ENCODE results near the gene UNC13D.

The UNC13D gene

GRCh38 chr17:75832652-75833400 lies 11.4 kb downstream of the UNC13D start:
- DNase-seq: no peak

GRCh38 chr17:75832164-75832651 lies 12.0 kb downstream of the UNC13D start:
- DNase-seq: no peak

DNA sequence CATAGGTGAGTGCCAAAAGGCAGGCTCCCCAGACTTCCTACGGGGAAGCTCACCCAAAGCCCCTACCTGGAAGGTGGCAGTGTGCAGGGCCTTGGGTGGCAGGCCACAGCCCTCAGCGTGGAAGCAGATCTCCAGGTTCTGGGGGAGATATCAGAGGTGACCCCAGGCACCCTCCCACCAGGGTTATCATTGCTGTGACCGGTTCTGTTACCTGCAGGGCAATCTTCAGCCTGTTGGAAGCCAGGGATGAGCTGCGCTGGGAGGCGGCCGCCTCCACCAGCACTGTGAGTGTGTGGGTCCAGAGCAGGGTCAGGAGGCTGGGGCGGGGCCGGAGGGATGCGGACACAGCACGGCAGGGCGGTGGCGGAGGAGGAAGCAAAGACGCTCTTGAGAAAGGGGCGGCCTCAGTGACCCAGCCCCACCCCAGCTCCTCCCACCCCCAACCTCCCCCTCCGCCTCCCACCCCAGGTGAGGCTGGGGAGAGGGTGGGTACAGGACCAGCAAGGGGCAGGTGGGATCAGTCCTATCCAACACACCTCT lies 13.1 kb downstream of the UNC13D start:
- no peak for DNase-seq

- no peak for DNase-seq
These were observed 13.8 kb downstream of the UNC13D start for GRCh38 chr17:75830164-75831031.

DNA sequence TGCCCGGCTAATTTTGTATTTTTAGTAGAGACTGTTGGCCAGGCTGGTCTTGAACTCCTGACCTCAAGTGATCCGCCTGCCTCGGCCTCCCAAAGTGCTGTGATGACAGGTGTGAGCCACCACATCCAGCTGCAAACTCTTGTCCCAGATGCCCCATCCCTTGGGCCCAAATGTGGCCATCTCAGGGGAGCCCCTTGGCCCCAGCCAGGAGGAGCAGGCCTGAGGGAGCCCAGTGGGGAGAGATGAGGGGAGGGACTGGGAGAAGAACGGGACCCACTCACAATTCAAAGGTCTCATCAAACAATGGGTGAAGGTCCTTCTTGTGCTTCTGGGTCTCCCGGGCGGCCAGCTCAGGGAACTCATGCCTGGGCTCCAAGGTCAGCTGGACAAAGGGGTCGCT lies 14.5 kb downstream of the UNC13D start:
- DNase-seq: no peak

- no peak for DNase-seq
These were observed 15.5 kb downstream of the UNC13D start for GRCh38 chr17:75828741-75829140.

DNA sequence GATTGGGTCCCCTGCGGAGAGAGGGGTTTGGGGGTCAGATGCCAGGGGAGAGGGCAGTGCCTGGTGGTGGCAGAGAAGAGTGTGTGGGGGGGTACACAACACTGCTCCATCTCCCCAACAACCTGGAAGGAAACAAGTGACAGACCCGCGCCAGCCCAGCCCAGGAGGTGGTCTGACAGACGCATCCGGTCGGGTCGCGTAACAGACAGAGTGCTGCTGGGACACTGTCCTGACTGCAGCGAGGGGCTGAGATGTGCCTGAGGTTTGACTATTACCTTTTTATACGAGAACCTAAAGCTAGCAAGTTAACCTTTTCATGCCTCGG lies 16.2 kb downstream of the UNC13D start:
- no peak for DNase-seq

GRCh38 chr17:75827308-75828075 lies 16.7 kb downstream of the UNC13D start:
- DNase-seq: peak; percentile 82

- DNase-seq: no peak
These were observed 17.5 kb downstream of the UNC13D start for GRCh38 chr17:75826561-75827307.

DNA sequence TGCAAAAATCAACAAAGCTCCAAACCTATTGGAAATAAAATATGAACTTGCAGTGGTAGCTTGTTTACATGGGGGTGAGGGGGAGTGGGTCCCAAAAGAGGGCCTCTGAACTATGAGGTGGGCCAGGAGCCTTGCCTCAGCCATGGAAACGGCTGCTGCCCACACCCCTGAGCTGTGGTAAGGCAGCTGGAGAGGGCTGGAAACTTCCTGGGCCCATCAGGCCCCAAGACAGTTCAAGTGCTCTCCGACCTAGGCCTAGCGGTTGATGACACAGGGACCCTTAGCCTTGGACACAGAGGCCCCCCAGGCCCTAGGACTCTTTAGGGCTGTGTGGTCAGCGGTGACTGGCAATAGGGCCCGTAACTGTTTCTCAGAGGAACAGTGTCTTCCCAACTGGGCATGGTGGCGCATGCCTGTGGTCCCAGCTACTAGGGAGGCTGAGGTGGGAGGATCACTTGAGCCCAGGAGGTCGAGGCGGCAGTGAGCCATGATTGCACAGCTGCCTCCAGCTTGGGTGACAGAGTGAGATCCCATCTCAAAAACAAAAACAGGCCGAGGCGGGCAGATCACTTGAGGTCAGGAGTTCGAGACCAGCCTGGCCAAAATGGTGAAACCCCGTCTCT lies 18.3 kb downstream of the UNC13D start:
- no peak for DNase-seq

GRCh38 chr17:75825149-75825552 lies 19.1 kb downstream of the UNC13D start:
- peak; percentile 72 for DNase-seq

DNA sequence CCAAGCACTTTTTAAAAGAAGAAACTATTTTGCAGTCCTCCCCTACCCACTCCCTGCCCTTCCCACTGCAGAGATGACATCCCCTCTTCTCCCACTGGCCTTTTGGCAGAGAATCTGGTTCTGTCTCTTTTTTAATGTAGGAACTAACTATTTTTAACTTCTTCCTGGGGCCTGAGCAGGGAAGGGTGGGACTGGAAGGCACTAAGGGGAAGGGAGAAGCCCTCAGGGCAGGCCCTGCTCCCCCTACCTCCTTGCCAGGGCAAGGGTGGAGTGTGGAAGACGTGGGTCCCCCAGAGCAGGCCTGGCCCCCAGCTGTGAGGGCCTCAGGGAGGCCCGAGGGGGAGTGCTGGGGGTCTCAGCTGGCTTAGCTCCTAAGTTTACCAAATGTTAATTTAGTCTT lies 19.5 kb downstream of the UNC13D start:
- no peak for DNase-seq

DNA sequence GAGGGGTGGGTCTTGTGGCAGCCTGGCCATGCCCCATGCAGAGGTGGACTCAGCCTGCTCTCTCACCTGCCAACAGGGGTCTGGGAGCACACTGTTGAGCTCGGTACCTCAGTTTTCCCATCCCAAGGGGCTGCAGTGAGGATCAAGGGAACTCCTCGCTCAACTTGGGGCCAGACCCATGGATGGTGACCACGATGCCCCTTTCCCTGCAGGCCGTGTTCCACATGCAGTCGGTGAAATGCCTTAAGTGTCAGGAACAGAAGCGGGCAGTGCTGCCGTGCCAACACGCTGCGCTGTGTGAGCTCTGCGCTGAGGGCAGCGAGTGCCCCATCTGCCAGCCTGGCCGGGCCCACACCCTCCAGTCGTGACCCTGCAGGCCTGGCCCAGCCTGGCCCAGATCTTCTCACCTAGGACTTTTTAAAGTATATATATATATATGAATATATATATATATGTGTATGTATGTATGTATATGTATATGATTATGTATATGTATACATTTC lies 20.1 kb downstream of the UNC13D start:
- DNase-seq: no peak

DNA sequence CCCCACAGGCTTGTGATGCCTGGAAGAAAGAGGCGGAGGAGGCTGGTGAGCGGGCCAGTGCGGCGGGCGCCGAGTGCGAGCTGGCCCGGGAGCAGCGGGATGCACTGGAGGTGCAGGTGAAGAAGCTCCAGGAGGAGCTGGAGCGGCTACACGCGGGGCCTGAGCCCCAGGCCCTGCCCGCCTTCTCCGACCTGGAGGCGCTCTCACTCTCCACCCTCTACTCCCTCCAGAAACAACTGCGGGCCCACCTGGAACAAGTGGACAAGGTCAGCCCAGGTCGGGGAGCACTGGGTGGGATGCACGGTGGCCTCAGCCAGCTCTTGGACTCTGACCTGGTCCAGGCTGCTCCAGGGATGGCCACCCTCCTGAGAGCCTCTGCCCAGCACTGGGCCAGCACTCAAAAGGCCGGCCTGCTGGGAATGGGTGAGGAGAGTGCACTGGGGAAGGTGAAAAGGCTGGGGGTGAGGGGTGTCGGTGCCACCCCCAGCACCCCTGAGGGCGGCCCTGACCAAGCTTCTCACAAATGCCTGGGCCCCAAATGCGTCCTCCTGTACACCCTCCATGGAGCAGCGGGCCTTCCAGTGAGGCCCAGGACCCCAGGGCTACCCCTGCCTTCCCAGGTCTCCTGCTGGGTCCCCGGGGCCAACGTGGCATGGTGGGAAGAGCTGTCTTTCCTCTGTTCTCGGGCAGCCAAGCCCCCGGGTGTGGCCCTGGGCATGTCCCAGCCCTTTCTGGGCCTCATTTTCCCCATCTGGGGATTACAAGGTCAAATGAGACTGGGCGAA lies 20.8 kb downstream of the UNC13D start:
- peak; percentile 19 for DNase-seq

DNA sequence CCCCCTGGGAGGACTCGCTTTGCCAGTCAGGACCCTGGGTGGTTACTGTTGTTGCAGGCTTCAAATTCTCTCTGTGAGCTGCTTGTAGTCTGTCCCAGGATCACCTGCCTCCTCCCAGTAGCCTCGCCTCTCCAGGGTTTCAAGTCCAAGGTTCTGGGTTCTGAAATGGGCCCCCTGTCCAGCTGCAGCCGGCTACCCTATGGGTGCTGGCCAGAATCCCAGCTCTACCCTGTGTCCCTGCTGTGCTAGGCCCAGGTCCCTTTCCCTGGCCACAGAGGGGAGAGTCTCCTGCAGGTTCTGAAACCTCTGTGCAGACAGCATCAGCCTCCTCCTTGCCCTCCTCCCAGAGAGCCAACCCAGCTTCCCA lies 21.4 kb downstream of the UNC13D start:
- peak; percentile 16 for DNase-seq

DNA sequence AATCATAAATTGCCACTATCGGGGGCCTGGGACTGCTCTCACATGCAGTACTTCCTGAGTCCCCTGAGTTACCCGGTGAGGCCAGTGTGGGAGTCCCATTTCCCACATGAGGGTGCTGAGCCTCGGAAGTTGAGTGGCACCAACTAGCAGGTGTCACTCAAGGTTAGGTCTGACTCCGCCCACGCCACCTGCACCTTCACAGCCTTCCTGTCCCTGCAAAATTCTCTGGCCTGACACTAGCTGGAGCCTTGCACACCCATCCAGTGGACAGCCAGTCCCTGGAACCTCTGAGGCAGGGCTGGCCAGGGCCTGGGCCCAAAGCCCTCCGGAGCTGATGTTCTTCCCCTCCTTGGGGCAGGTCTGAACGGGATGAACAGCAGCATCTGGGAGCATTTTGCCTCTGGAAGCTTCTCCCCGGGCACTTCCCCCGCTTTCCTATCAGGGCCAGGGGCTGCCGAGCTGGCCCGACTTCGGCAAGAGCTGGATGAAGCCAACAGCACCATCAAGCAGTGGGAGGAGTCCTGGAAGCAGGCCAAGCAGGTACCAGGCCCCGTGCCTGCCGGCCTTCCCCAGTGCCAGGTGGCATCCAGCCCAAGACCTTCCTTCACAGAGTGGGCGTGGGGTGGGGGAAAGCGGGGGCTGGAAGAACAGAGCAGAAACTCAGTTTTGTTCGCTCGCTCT lies 21.9 kb downstream of the UNC13D start:
- DNase-seq: peak; percentile 19

DNA sequence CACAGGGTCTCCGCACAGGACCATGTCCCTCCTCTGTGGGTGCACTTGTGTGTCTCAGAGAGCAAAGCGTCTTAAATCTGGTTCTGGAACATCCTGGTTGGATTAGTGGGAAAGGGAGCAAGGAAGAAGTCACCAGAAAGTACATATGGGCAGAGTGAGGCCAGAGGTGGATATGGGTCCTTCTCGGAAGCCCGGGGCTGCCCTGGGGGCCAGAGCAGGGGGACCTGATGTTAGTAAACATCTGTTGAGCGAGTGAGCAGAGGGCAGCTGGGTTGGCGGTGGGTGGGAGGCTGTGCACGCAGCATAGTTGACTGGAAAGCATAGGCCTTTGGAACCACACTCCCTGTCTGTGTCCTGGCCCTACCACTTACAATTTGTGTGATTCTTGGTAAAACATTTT lies 22.7 kb downstream of the UNC13D start:
- no peak for DNase-seq

DNA sequence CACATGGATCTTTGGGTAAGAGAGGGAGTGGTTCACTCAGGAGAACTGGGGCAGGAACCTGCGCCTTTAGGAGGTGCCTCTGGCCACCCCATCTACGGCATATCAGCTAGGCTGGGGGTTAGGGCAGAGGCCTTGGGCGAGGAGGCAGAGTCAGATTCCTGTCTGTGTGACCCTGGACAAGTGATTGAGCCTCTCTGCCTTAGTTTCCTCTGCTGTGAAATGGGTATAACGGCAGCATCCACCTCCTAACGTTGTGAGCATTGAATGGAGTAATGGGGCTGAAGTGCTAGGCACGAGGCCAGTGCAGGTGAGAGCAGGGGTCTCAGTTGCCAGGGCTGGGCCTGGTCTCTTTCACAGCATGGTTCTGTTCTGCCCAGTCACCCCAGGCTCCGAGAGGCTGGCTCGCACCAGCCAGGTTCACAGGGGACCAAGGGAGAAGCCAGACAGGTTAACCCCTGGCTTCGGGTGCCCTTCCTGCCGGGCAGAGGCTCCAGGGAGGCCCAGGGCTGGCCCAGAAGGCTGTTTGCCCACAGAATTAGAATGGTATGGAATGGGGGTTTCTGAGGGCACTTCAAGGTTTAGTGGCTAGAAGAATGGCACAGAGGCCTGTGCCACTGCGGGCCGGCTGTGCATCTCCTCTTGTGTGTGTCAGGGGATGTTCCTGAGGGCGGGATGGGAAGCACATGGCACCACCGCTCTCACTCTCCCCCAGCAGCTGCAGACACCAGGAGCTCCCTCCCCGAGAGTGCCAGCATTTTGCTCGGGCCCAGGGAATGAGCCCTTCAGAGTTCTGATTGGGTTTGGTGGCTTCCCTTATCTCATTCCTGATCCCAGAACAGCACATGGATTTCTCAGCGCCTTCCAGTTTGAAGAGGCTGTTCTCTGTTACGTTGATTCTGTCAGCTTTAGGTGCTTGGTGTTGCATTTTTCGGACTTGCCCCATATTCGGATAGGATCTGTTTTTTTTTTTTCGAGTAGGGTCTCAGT lies 23.8 kb downstream of the UNC13D start:
- DNase-seq: no peak

DNA sequence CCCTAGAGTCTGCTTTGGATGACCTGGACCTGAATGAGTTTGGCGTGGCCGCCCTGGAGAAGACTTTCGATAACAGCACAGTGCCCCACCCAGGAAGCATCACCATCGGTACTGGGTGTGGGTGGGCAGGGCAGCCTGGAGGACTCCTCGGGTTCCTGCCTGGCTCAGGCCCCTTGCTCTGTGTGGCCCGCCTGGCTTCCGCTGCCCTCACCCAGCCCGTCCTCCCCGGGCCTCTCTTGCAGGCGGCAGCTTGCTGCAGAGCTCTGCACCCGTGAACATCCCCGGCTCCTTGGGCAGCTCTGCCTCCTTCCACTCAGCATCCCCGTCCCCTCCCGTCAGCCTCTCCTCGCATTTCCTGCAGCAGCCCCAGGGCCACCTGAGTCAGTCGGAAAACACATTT lies 24.5 kb downstream of the UNC13D start:
- no peak for DNase-seq

Data from femur (tissue), 1 donor.